GM18502 (cell line): ENCODE measurements around the gene CFD.

ENCODE experiments used
- ATAC-seq: cut with Tn5 transposase; IDR thresholded peaks from one replicate; pipeline ENCODE4 v1.9.1; 2021; ENCODE audit warnings: mild to moderate bottlenecking; ENCODE audit not compliant: unreplicated experiment, poor library complexity

Gene CFD

DNA sequence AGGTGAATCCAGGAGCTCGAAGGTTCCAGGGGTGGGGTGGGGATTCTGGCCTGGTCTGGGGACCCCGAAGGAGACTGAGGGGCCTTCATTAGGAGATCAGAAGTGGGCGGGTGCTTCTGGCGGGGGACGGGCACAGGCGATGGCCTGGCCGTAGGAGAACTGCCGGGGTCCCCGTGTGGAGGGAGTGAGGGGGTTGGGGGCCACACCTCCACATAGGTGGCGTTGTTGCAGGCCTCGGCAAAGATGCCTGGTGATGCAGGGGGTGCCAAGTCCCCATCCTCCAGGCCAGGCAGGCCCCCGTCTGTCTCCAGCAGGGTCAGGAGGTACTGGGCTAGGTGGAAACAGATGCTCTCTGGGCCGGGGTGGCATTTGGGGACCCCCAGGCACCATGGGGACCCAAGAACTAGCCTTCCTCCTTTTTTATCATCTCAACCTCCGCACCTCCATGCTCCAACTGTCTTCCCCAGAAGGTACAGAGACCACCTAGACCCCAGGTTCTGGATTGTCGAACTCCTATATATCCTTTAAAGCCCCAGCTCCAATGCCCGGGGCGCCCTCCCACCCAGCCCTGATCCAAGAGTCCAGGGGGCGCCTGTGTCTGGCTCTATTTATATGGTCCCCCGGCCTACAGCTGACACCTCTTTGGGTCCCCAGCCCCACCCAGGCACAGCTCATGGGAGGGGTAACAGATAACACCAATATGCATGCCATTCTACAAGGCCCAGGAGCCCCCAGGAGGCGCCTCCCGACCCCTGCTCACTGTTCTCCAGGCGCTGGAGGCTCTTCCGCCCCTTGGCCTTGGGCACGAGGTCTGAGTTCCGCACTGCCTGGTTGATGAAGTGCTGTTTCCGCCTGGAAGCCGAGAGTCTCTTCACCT, 42.0 kb downstream of the CFD start:
- ATAC-seq, result no peak

DNA sequence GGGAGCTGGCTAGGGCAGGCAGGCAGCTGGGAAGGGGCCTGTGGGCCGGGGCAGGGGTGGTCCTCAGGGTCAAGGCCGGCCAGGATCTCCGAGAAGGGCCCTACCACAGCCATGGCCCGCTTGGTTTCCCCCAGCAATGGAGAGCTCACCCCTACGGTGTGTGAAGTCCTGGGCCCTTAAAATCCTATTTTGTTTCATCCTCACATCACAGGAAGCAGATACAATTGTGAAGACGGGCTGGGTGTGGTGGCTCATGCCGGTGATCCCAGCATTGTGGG, 42.6 kb downstream of the CFD start:
- no peak for ATAC-seq

DNA sequence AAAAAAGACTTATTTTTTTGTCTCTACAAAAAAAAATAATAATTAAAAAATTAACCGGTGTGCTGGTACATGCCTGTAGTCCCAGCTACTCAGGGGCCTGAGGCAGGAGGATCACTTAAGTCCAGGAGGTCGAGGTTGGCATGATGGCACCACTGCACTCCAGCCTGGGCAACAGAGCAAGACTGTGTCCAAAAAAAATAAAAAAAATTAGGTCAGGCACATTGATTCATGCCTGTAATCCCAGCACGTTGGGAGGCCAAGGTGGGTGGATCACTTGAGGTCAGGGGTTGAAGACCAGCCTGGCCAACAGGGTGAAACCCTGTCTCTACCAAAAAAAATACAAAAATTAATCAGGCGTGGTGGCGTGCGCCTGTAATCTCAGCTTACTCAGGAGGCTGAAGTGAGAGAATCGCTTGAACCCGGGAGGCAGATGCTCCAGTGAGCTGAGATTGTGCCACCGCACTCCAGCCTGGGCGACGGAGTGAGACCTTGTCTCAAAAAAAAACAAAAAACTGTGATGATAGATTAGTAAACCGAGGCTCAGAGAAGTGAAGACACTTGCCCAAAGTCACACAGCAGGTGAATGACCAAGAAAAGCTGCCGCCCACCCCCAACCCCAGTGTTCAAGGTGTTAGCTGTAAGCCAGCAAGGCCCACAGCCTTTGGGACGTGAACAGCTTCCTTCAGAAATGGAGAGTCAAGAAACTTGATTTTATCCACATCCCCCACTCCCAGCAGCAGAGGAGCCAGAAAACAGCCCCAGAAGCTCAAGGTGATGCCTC, 43.2 kb downstream of the CFD start:
- ATAC-seq, result no peak

DNA sequence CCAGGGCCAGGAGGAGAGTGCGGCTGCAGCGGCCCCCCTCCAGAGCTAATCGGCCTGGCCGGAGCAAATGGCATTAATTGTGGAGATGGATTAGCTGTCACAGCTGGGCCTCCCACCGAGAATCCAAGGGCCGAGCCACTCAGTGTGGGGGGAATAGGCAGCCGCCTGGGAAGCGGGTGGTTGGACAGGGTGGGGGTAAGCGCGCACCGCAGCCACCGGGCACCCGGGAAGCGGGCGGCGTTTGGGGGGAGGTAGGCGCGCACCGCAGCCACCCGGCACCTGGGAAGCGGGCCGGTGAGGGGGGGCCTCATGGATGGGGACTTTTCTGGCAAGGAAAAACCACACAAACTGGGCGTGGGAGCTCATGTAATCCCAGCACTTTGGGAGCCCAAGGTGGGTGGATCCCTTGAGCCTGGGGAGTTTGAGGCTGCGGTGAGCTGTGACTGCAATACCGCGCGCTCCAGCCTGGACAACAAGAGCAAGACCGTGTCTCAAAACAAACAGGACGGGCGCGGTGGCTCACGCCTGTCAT, 43.9 kb downstream of the CFD start:
- ATAC-seq, result no peak

DNA sequence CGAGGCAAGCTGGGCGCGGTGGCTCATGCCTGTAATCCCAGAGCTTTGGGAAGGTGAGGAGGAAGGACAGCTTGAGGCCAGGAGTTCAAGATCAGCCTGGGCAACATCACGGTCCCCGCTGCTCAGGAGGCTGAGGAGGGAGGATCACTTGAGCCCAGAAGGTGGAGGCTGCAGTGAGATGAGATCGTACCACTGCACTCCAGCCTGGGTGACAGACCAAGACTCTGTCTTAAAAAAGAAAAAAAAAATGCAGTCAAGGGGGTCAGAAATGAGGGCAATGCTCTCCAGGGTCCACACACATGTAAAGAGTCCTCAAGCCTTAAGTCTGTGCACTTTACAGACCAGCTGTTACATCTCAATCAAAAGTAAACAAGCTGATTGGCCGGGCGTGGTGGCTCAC, 45.1 kb downstream of the CFD start:
- ATAC-seq, result no peak

DNA sequence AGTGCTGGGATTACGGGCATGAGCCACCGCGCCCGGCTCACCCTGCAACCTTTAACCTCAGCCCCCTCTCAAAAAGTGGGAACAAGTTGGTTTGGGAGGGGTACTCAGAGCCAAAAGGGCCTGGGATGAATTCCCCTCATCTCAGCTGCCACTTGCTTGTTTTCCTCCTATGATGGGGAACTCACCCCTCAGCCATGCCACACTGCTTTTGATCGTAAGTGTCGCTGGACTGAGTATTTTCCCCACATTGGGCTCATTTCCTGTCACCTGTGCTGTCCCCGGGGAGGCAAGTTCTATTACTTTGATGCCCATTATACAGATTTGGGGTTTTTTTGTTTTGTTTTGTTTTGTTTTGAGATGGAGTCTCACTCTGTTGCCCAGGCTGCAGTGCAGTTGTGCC, 47.0 kb downstream of the CFD start:
- no peak for ATAC-seq

DNA sequence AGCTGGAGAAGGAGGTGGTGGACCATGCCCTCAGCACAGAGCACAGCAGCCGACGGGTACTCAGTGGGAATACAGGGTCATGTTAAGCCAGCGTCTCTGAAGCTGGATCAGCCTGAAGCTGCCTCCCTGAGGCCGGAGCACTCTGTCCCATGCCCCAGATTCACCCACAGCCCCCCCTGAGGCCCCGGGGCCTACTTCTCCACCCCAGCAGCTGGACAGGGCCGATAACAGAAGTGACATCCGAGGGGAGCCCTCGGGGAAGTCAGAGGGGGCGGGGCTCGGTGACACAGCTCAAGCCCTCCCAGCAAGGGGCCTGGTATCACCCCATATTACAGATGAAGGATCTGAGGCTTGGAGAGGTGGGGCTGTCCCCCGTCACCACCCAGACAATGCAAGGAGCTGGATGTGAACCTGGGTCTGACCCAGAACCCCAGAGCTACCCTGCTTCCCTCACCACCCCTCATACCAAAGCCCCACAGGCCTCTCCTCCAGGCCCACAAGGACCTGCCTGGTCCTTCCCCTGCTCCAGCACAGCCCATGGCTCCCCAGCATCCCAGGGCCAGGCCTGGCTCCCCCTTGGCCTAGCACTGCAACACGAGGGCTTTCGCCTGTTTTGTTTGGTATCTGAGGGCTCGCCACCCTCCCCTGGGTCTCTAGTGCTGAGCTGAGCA, 47.9 kb downstream of the CFD start:
- ATAC-seq, result no peak

DNA sequence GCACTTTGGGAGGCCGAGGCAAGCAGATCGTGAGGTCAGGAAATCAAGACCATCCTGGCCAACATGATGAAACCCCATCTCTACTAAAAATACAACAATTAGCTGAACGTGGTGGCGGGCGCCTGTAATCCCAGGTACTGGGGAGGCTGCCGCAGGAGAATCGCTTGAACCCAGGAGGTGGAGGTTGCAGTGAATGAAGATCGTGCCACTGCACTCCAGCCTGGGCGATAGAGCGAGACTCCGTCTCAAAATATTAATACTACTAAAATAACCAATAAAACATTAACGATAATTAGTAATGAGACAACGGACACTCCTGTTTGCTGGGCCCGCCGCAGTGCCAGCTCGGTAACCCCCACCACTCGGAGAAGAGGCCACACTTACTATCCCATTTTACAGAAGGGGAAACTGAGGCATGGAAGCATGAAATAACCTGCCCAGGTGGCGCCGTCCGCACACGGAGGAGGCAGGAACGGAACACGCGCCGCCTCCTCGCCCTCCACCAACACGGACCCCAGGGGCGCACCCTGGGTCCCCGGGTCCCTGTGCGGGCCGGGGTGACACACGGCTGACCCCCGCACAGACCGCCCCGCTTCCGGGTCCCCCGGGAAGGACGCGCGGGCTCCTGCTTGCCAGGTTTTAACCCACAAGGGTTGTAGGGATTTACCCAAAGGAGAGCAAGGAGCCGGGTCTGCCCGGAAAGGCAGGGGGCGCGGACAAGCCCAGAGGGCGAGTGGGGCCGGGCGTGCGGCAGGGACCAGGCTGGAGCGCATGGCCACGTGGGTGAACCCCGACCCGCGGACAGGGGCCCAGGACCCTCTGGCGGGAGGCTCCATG, 52.0 kb downstream of the CFD start:
- no peak for ATAC-seq

DNA sequence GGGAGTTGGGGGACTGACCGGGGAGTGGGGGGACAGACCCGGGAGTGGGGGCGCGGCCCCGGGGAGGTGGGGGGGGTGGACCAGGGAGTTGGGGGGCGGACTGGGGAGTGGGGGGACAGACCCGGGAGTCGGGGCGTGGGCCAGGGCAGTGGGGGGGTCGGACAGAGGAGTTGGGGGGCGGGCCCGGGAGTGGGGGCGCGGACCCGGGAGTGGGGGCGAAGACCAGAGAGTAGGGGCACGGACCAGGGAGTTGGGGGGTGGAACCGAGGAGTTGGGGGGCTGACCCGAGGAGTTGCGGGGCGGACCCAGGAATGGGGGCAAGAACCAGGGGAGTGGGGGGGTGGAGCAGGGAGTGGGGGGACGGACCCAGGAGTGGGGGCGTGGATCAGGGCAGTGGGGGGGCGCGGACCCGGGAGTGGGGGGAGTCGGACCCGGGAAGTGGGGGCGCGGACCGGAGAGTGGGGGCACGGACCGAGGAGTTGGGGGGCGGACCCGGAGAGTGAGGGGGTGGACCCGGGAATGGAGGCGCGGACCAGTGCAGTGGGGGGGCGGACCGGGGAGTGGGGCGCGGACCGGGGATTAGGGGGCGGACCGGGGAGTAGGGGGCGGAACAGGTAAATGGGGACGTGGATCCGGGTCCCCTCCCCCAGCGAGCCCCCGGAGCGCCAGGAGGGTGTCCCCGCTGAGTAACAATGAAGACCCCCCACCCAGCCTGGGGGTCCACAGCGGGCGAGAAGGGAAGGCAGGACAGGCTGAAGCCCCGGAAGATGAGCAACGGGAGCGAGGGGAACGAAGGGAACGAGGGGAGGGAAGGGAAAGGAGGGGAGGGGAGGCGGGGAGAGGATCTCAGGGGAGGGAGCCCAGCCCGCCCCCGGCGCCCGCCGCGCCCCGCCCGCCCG, 53.0 kb downstream of the CFD start:
- no peak for ATAC-seq
